Hepatocyte (in vitro differentiated cells): ENCODE results near the gene B3GAT1. TPM values are rescaled to one million over a fixed set of nuclear protein-coding genes. Genes with fewer than 3 reads are reported as not detected.

Experiments
- DNase-seq: peaks from one replicate; pipeline ENCODE4 v3.0.0-alpha.2; 2016; ENCODE audit warnings: low spot score
- H2AFZ ChIP-seq: fragments of 200-600 bp; sonication (generic); 2 replicates; pipeline ENCODE4 v1.6.0; 2016; ENCODE audit warnings: antibody characterized with exemption, mild to moderate bottlenecking
- H3K27ac ChIP-seq: fragments of 200-600 bp; sonication (generic); 2 replicates; pipeline ENCODE4 v1.5.1; 2016; ENCODE audit warnings: mild to moderate bottlenecking
- H3K27me3 ChIP-seq: fragments of 200-600 bp; sonication (generic); 2 replicates; pipeline ENCODE4 v1.6.1; 2016
- H3K36me3 ChIP-seq: fragments of 200-600 bp; sonication (generic); replicated peaks from 2 replicates; pipeline ENCODE4 v1.5.1; 2016; ENCODE audit warnings: low read depth; ENCODE audit not compliant: insufficient read depth
- H3K4me1 ChIP-seq: fragments of 200-600 bp; sonication (generic); 2 replicates; pipeline ENCODE4 v1.5.1; 2016; ENCODE audit warnings: mild to moderate bottlenecking, moderate library complexity; ENCODE audit not compliant: insufficient read depth
- H3K4me2 ChIP-seq: fragments of 200-600 bp; sonication (generic); 2 replicates; pipeline ENCODE4 v1.6.0; 2016
- H3K4me3 ChIP-seq: fragments of 200-600 bp; sonication (generic); 2 replicates; pipeline ENCODE4 v1.5.1; 2016; ENCODE audit warnings: mild to moderate bottlenecking
- H3K79me2 ChIP-seq: fragments of 200-600 bp; sonication (generic); 2 replicates; pipeline ENCODE4 v1.6.0; 2017; ENCODE audit warnings: mild to moderate bottlenecking
- H3K9me2 ChIP-seq: fragments of 200-600 bp; sonication (generic); replicated peaks from 2 replicates; pipeline ENCODE4 v1.6.0; 2017; ENCODE audit warnings: mild to moderate bottlenecking; ENCODE audit not compliant: insufficient read depth
- H3K9me3 ChIP-seq: fragments of 200-600 bp; sonication (generic); 2 replicates; pipeline ENCODE4 v1.5.1; 2016; ENCODE audit warnings: low read depth, mild to moderate bottlenecking
- H4K20me1 ChIP-seq: fragments of 200-600 bp; sonication (generic); 2 replicates; pipeline ENCODE4 v1.6.0; 2016; ENCODE audit warnings: mild to moderate bottlenecking; ENCODE audit not compliant: insufficient read depth, poor library complexity, severe bottlenecking
- EZH2 ChIP-seq: fragments of 200-600 bp; sonication (generic); IDR thresholded peaks from 2 replicates; pipeline ENCODE4 v1.6.1; 2016; ENCODE audit warnings: antibody characterized with exemption, mild to moderate bottlenecking, borderline replicate concordance
- EZH2phosphoT487 ChIP-seq: fragments of 200-600 bp; sonication (generic); IDR thresholded peaks from one replicate; pipeline ENCODE4 v1.6.1; 2018; ENCODE audit warnings: antibody characterized with exemption, mild to moderate bottlenecking, low read depth, moderate library complexity; ENCODE audit not compliant: unreplicated experiment, severe bottlenecking
- WGBS: methylation state at CpG from one replicate; pipeline ENCODE4 v1.1.6; 2016; ENCODE audit warnings: low lambda C conversion rate; ENCODE audit errors: missing lambda C conversion rate; 5-methylcytosine and 5-hydroxymethylcytosine counted together
- polyA plus RNA-seq: library from polyadenylated mRNA; unstranded; fragments of >200 nt; fragmentation: Nextera tagmentation; extraction: Ambion mirVana; gene quantifications from 2 replicates; pipeline ENCODE4 v1.2.1, GENCODE V29; 2016
- total RNA-seq: library from RNA; depleted of rRNA; stranded (reverse); fragments of >200 nt; gene quantifications from 2 replicates; pipeline ENCODE4 v1.2.3, GENCODE V29; 2014
- TF ChIP-seq, protein P1 (sequence below): fragments of 200-600 bp; sonication (generic); IDR thresholded peaks from 2 replicates; pipeline ENCODE4 v1.5.1; 2016; ENCODE audit warnings: antibody characterized with exemption, mild to moderate bottlenecking; ENCODE audit not compliant: poor library complexity

B3GAT1 gene
- total and polyA plus RNA-seq, 2 experiments from 2014 or later: 0.17 to 0.40 TPM

DNA sequence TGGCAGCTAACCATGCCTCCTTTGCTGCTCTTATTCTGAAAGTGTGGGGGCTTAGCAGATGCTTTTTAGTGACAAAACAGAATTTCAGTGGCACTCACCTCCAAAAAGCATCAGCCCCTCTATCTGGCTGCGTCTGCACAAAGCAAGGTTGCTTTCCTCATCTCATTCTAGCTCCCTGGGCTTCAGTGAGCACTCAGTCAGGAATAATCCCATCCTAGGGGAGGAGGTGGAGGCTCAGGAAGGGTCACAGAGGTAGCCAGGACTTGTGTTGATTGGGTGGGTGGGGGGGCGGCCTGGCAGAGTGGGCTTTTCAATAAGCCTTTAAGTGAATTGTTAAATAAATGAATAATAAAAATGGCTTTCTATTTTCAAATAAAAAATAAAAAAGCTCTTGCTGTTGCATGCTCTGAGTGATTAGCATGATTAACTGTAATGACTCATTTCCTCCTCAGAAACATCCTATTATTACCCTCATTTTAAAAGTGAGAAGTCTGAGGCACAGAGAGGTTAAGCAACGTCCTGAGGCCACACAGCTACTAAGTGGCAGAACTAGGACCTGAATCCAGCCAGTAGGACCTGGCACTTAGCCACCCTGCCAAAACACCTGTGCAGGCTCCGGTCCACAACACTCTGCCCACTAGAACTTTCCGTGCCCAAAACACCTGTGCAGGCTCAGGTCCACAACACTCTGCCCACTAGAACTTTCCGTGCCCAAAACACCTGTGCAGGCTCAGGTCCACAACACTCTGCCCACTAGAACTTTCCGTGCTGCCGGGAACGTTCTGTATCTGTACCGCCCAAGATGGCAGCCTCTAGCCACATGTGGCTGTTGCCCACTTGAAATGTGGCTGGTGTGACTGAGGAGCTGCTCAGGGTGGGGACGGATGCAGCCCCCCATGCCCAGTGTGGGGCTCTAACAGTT, 5.5 kb downstream of the B3GAT1 start:
- H3K4me2 ChIP-seq: no peak overlapping the region
- TF ChIP-seq EZH2 (no peak), EZH2phosphoT487 (no peak)
- TF ChIP-seq, protein P1, sequence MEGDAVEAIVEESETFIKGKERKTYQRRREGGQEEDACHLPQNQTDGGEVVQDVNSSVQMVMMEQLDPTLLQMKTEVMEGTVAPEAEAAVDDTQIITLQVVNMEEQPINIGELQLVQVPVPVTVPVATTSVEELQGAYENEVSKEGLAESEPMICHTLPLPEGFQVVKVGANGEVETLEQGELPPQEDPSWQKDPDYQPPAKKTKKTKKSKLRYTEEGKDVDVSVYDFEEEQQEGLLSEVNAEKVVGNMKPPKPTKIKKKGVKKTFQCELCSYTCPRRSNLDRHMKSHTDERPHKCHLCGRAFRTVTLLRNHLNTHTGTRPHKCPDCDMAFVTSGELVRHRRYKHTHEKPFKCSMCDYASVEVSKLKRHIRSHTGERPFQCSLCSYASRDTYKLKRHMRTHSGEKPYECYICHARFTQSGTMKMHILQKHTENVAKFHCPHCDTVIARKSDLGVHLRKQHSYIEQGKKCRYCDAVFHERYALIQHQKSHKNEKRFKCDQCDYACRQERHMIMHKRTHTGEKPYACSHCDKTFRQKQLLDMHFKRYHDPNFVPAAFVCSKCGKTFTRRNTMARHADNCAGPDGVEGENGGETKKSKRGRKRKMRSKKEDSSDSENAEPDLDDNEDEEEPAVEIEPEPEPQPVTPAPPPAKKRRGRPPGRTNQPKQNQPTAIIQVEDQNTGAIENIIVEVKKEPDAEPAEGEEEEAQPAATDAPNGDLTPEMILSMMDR: no peak
- H2AFZ ChIP-seq: no peak overlapping the region
- no peaks in the 10 kb centered on the region for H3K4me1 ChIP-seq
- no peaks in the 10 kb centered on the region for H4K20me1 ChIP-seq
- H3K9me2 ChIP-seq: no peaks in the 10 kb centered on the region
- H3K27ac ChIP-seq: no peak overlapping the region
- H3K79me2 ChIP-seq: no peaks in the 10 kb centered on the region
- H3K27me3 ChIP-seq: peaks cover 43% of the 10 kb centered on the region
- H3K9me3 ChIP-seq: no peaks in the 10 kb centered on the region
- no peak for DNase-seq
- WGBS: 92% methylated on average over 11 of the region's 11 CpGs
- no peaks in the 10 kb centered on the region for H3K36me3 ChIP-seq
- H3K4me3 ChIP-seq: no peak overlapping the region

DNA sequence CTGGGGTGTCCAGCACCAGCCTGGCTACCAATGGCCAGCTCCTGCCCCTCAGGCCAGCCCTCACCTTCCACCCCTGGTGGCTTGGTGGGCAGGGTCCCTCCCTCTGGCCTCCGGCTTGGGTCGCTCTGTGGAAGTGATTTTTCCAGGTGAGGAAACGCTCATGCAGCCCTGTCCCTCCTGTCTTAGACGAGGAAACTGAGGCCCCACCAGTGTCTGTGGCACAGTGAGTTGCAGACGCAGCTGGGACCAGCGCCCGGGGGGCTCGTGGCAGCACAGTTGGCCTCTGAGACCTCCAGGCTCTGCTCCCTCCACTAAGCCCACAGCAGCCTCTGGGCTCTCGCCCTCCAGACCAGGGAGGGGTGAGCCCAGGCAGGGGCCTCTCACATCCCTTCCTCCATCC, 6.2 kb downstream of the B3GAT1 start:
- H3K27me3 ChIP-seq: peaks cover 36% of the 10 kb centered on the region
- H3K27ac ChIP-seq: no peak overlapping the region

DNA sequence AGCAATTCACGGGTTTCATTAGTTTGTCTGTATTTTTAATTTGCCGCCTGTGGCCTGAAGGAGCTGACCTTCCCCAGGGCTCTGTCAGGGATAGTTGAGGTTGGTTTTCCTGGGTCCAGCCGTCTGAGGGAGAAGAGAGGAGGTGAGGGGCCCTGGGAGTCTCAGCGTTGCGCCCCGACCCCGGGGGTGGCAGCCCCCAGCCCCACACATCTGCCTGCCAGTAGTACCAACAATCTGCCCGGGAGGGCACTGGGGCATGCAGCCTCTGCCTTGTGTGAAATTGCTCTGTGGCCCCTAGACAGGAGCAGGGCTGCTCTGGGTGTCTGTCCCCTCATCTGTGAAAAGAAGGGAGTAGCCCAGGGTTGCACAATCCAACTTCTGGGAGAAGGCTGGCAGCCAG, 6.6 kb downstream of the B3GAT1 start:
- no peaks in the 10 kb centered on the region for H3K4me1 ChIP-seq
- 92% methylated on average over 7 of the region's 8 CpGs for WGBS
- H3K9me3 ChIP-seq: no peaks in the 10 kb centered on the region
- H3K9me2 ChIP-seq: no peaks in the 10 kb centered on the region
- no peaks in the 10 kb centered on the region for H3K36me3 ChIP-seq
- peaks cover 32% of the 10 kb centered on the region for H3K27me3 ChIP-seq
- DNase-seq: no peak
- H4K20me1 ChIP-seq: no peaks in the 10 kb centered on the region
- no peak overlapping the region for H2AFZ ChIP-seq
- H3K4me3 ChIP-seq: no peak overlapping the region
- no peak overlapping the region for H3K27ac ChIP-seq
- no peaks in the 10 kb centered on the region for H3K79me2 ChIP-seq
- TF ChIP-seq, protein P1: no peak
- TF ChIP-seq EZH2 (no peak), EZH2phosphoT487 (no peak)
- no peak overlapping the region for H3K4me2 ChIP-seq

More for the DNA sequence above, 6.2 kb downstream of the B3GAT1 start:
- Histone ChIP-seq H3K9me3 (no peaks in the 10 kb centered on the region), H3K4me1 (no peaks in the 10 kb centered on the region), H4K20me1 (no peaks in the 10 kb centered on the region), H2AFZ (no peak overlapping the region), H3K36me3 (no peaks in the 10 kb centered on the region), H3K79me2 (no peaks in the 10 kb centered on the region), H3K4me3 (no peak overlapping the region), H3K4me2 (no peak overlapping the region), H3K9me2 (no peaks in the 10 kb centered on the region)
- WGBS: 87% methylated on average over 9 of the region's 9 CpGs
- DNase-seq: no peak
- TF ChIP-seq EZH2: no peak
- TF ChIP-seq EZH2phosphoT487: no peak
- TF ChIP-seq, protein P1: no peak
